ENCODE measurements around the gene ROBO1.
"Not testable (repeated sequence)": the region's sequence is repeated elsewhere in the genome, so short reads cannot be mapped to it uniquely, and the experiment has no call there.

The ROBO1 gene

GRCh38 chr3:79383402-79384012 is 384.3 kb downstream of the ROBO1 start:
- no peak for DNase-seq (ENCODE audit: low read depth in 2 of 2, low spot score in 1 of 2)

GRCh38 chr3:79380581-79380980 is 387.2 kb downstream of the ROBO1 start:
- no peak for DNase-seq (ENCODE audit: low read depth in 2 of 2, low spot score in 1 of 2)

DNA sequence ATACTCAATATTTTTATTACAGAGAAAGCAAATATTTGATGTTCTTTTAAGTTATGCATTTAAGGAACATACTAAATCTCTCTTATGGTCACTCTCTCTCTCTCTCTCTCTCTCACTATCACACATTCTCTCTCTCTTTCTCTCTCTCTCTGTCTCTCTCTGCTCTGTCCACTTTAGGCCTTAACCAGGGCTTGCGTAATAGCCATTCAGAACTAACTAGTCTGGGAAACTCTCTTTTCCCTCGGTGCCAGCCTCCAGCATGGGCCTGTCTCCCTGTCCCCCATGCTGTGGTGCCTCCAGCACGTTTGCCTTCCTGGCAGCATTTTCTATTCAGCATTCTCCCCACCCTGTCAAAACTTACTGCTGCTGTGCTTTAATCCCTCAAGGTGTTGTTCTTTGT is 389.7 kb downstream of the ROBO1 start:
- DNase-seq (ENCODE audit: low read depth in 2 of 2, low spot score in 1 of 2) = no peak

GRCh38 chr3:79369306-79369705 is 398.5 kb downstream of the ROBO1 start:
- DNase-seq (ENCODE audit: low read depth in 2 of 2, low spot score in 1 of 2) = no peak

DNA sequence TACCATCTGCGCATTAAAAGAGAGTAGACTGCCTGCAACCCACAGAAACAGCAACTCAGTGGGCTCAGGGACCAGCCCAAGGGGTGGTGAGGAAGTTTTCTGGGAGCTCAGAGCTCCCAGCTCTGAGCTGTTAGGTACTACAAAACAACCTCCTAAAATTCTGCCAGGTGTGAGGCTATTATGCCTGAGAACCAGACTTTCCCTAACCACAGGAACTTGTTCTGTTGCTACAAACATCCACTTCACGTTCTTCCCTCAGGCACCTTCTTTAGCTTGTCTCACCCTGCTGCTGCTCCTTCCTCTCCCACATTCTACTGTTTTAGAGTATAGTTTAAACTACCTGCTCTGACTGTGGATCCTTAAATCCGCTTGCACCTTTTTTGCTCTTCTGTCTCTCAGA is 399.4 kb downstream of the ROBO1 start:
- no peak for DNase-seq (ENCODE audit: low read depth in 2 of 2, low spot score in 1 of 2)

- no peak for DNase-seq (ENCODE audit: low read depth in 2 of 2, low spot score in 1 of 2)
Measured at GRCh38 chr3:79367803-79368202, 400.0 kb downstream of the ROBO1 start.

DNA sequence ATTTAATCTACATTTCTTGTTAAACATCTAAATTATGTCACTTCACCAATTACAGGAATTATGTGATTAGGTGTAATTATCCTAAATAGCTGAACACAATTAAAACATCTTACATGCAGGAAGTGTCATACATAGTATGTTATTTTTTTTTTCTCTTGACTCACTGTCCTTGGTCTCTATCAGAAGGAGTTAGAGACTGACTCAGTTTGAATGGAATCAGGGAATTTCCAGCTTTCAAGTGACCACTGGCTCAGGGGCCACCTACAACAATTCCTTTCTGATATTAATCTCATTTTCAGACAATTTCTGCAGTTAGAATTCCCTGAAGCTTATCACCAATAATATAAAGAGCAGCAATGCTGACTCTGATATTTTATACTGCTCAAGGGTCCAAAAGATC is 400.7 kb downstream of the ROBO1 start:
- DNase-seq (ENCODE audit: low read depth in 2 of 2, low spot score in 1 of 2) = no peak

- no peak for DNase-seq (ENCODE audit: low read depth in 2 of 2, low spot score in 1 of 2)
Measured at GRCh38 chr3:79366414-79366813, 401.4 kb downstream of the ROBO1 start.

DNA sequence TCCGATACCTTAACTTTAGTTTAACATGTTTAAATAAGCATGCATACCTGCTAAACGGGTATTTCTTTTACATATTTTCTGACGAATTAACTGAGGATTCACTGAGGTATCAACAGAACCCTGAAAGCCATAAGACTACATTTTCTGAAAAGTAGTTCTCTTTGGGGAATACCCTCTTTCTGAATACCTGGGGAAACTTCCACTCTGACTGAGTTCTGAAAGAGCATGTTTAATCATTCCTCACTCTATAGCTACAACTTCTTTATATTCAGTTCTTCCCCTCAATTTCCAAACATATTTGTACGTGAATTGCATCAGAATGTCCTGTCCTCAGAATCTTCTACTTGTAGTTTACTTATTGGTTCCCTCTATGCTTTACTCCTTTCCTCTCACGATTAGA is 403.0 kb downstream of the ROBO1 start:
- no peak for DNase-seq (ENCODE audit: low read depth in 2 of 2, low spot score in 1 of 2)

- DNase-seq (ENCODE audit: low read depth in 2 of 2, low spot score in 1 of 2) = no peak
Measured at GRCh38 chr3:79362571-79363270, 405.1 kb downstream of the ROBO1 start.

DNA sequence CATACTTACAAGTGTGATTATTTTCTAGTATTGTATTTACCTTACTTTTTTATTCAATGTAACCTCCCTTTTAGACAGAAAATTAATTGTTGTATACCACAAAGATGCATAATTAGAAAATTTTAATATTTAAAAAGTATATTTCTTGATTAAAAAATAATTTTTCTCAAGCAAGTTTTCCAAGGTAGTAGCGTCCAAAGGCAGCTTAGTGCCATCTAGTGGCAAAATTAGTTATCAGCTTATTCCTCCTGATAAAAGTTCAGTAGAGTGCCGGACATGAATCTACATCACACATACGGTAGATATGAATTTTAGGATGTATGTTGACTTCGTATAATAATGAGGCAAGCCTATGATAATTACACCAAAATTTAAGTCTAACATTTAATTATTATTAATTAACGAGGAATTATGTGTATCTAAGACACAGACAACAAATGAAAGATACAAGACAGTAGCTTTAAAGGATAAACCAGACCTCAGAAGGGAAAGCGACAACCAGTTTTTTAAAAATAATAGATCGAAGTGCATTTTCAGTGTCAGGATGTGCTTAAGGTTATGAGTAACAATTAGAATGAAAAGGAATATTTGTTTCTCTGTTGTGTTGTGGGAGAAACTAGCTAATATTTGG is 405.9 kb downstream of the ROBO1 start:
- no peak for DNase-seq (ENCODE audit: low read depth in 2 of 2, low spot score in 1 of 2)

GRCh38 chr3:79358327-79358726 is 409.5 kb downstream of the ROBO1 start:
- no peak for DNase-seq (ENCODE audit: low read depth in 2 of 2, low spot score in 1 of 2)

- DNase-seq (ENCODE audit: low read depth in 2 of 2, low spot score in 1 of 2) = no peak
Measured at GRCh38 chr3:79354179-79354688, 413.6 kb downstream of the ROBO1 start.

DNA sequence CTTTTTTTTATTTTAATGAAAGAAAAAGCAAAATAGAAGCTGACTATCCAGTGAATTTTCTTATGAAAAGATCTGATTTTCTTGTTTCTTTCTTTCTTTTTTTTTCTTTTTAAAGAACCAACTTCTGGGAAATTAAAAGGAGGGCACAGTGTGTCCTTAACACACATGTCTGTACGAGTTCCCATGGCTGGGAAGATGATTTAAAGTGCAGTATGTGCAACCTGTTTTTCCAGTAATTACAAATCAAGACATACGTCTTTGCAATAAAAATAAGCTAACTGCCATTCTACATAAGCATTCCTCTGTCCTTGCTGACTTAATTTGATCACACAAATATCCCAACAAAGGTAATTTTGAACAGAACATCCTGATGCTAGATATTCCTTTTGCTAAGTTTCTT is 416.1 kb downstream of the ROBO1 start:
- DNase-seq (ENCODE audit: low read depth in 2 of 2, low spot score in 1 of 2) = no peak

DNA sequence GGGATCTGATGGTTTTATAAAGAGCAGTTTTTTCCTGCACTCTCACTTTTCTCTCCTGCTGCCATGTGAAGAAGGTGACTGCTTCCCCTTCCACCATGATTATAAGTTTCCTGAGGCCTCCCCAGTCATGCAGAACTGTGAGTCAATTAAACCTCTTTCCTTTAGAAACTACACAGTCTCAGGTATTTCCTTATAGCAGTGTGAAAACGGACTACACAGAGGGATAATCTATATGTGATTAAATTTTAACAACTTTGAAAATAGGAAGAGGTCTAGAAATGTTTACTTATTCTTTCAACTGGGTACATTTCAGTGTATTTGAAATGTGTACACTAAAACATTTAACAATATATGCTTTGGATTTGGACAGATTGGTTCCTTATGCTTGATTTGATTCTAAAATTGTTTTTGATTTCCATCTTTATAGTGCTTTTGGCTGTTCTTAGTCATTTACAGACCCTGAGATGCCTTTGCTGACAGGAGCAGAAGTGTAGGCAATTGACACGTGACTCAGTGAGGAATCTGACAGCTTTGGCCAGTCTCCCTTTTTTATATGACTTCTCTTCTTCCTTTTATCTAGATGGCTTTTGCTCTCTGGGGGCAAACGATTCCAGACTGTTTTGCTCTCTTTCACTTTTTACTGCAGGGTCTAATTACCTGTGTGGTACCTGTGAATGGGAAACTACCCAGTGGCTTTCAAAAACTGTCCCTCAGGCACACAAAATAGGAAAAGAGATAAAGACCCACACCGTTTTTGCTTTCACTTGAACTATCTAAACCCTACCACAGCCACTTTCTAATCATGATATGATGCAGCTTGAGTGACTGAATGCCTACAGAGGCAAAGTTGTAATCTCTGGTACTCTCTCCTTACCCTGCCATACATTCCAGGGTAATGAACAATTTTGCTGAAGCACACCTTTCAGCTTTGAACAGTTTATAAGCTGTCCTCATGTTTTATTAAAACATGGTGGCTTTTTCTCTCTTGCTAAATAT is 422.6 kb downstream of the ROBO1 start:
- no peak for DNase-seq (ENCODE audit: low read depth in 2 of 2, low spot score in 1 of 2)

- DNase-seq (ENCODE audit: low read depth in 2 of 2, low spot score in 1 of 2) = no peak
Measured at GRCh38 chr3:79341961-79342360, 425.8 kb downstream of the ROBO1 start.

DNA sequence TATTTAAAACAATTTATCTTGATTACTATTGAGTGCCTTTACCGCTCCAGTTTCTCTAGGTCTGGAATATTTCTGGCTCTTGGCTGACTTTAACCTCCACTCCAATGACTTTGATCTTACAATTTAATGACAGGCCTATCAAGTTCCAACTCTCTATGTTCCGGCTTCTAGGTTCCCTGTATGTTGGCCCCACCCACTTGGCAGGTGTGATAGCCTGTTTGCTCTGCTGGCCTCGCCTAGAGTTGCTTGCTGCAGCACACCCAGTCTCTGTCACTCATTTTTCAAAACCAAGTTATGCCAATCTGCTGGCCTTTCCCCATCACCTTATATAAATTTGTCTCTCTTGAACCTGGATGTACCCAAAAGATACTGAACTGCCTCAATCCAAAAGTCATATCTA is 428.0 kb downstream of the ROBO1 start:
- no peak for DNase-seq (ENCODE audit: low read depth in 2 of 2, low spot score in 1 of 2)

GRCh38 chr3:79337798-79338197 is 430.0 kb downstream of the ROBO1 start:
- DNase-seq (ENCODE audit: low read depth in 2 of 2, low spot score in 1 of 2) = no peak

GRCh38 chr3:79329154-79329553 is 438.6 kb downstream of the ROBO1 start:
- DNase-seq (ENCODE audit: low read depth in 2 of 2, low spot score in 1 of 2) = no peak

DNA sequence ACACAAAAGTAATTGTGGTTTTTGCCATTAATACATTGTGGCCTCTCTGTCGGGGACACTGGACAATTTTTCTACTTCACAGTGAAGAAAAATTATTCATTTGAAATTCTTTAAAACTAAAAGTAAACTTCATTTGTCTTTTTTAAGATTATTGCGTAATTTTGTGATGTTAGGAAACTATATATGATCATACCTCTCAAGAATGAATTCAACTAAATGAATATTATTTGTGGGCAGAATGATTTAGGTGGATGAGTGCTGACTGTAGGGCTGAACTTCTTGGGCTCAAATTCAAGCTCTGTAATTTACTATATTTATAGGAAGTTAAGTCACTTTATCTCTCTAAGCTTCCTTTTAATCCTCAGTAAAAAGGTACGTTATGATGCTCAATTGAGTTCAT is 441.2 kb downstream of the ROBO1 start:
- DNase-seq (ENCODE audit: low read depth in 2 of 2, low spot score in 1 of 2) = no peak

DNA sequence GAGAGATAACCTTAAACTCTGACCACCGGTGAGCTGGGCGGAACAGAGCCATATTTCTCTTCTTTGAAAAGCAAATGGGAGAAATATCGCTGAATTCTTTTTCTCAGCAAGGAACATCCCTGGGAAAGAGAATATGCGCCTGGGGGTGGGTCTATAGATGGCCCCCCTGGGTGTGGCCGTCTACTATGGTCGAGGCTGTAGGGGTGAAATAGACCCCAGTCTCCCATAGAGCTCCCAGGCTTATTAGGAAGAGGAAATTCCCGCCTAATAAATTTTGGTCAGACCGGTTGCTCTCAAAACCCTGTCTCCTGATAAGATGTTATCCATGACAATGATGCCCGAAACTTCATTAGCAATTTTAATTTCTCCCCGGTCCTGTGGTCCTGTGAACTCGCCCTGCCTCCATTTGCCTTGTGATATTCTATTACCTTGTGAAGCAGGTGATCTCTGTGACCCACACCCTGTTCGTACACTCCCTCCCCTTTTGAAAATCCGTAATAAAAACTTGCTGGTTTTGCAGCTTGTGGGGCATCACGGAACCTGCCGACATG is 441.9 kb downstream of the ROBO1 start:
- not testable (repeated sequence) for DNase-seq (ENCODE audit: low read depth in 2 of 2, low spot score in 1 of 2)

Data from stimulated activated CD8-positive, alpha-beta memory T cell treated with anti-CD3 and anti-CD28 coated beads, Interleukin-4, amount 100 ng/mL, for 4 hours (primary cell).